SU-DHL-6 (cell line): ENCODE results near the gene MAP2K2.

Experiments
- EZH2phosphoT487 ChIP-seq: fragments of 200-600 bp; sonication (generic), shearing (Covaris generic); conservative IDR thresholded peaks from 2 replicates; pipeline ENCODE4 v1.6.1; 2018; ENCODE audit warnings: mild to moderate bottlenecking, antibody characterized with exemption, low read length, moderate library complexity, mixed read lengths
- TF ChIP-seq, protein P1 (sequence below): fragments of 200-600 bp; sonication (generic); IDR thresholded peaks from one replicate; pipeline ENCODE4 v1.5.1; 2017; ENCODE audit warnings: antibody characterized with exemption, mild to moderate bottlenecking, low read length, moderate library complexity; ENCODE audit not compliant: insufficient read depth, poor library complexity, severe bottlenecking

GRCh38 chr19:4149518-4150288, 25.8 kb upstream of the MAP2K2 start:
- TF ChIP-seq, protein P1, sequence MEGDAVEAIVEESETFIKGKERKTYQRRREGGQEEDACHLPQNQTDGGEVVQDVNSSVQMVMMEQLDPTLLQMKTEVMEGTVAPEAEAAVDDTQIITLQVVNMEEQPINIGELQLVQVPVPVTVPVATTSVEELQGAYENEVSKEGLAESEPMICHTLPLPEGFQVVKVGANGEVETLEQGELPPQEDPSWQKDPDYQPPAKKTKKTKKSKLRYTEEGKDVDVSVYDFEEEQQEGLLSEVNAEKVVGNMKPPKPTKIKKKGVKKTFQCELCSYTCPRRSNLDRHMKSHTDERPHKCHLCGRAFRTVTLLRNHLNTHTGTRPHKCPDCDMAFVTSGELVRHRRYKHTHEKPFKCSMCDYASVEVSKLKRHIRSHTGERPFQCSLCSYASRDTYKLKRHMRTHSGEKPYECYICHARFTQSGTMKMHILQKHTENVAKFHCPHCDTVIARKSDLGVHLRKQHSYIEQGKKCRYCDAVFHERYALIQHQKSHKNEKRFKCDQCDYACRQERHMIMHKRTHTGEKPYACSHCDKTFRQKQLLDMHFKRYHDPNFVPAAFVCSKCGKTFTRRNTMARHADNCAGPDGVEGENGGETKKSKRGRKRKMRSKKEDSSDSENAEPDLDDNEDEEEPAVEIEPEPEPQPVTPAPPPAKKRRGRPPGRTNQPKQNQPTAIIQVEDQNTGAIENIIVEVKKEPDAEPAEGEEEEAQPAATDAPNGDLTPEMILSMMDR, result no peak
- no peak for TF ChIP-seq EZH2phosphoT487
